ENCODE data around the gene MT1M.

Gene MT1M

GRCh38 chr16:56629531-56629930 is 2.9 kb upstream of the MT1M start:
- DNase-seq = no peak

DNA sequence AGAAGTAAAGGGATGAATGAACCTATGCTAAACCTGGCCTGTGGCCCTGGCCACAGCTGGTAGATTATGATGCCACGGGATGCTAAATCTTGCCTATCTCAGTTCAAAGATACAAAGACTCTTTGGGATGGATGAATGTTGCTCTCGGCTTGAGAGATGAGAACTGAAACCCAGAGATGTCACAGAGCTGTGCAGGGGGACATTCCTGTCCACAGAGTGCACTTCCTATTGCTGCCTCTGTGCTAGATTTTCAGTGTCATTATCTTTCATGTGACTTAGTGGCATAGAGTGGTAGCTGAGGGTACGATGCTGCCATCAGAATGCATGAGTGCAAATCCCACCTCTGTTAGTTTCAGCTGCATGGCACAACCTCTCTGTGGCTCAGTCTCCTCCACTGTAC is 2.3 kb upstream of the MT1M start:
- no peak for DNase-seq

- DNase-seq = no peak
These were observed 1.3 kb upstream of the MT1M start for GRCh38 chr16:56631197-56631596.

DNA sequence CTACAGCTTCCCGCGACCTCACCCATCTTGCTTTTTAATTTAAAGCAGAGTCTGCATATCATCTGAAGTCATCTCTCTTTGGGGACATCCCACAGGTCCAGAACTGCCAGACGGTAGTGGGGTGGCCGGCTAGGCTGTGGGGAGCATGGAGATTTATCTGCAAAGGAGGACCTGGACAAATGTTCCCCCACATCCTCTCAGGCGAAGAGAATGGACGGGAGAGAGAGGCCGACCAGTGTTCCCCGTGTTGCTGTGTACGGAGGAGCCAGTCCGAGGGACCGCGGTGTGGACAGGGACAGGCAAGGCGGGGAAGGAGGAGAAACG is 665 bp upstream of the MT1M start:
- no peak for DNase-seq

- no peak for DNase-seq
These were observed 448 bp downstream of the MT1M start for GRCh38 chr16:56632848-56633365.

- no peak for DNase-seq
These were observed 1.1 kb downstream of the MT1M start for GRCh38 chr16:56633535-56633934.

GRCh38 chr16:56634715-56635440 is 2.4 kb downstream of the MT1M start:
- no peak for DNase-seq

- DNase-seq = no peak
These were observed 3.0 kb downstream of the MT1M start for GRCh38 chr16:56635441-56635967.

- no peak for DNase-seq
These were observed 4.4 kb downstream of the MT1M start for GRCh38 chr16:56636616-56637413.

- DNase-seq = no peak
These were observed 5.6 kb downstream of the MT1M start, which contains the start of gene MT1A for GRCh38 chr16:56637814-56638750. TSS of gene MT1A (plus strand) at chr16:56638666. CDS start at chr16:56638739, 73 bp downstream.

- no peak for DNase-seq
These were observed 6.6 kb downstream of the MT1M start for GRCh38 chr16:56639045-56639444.

GRCh38 chr16:56640076-56640475 is 7.6 kb downstream of the MT1M start:
- DNase-seq = no peak

DNA sequence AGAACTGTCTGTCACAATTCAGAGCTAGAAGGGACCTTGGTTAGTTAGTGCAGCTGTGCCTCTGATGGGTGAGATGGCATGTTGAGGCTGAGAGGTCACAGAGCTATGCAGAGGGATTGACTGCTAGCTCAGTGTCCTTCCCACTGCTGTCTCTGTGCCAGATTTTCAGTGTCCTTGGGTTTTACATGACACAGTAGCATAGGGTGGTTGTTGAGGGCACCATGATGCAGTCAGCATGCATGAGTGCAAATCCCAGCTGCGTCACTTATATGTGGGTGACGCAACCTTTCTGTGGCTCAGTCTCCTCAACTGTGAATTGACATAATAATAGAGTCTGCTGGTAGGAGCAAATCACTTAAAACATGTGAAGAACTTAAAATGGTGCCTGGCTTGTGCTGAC is 8.7 kb downstream of the MT1M start:
- no peak for DNase-seq

- DNase-seq = peak; percentile 76
These were observed 10.8 kb downstream of the MT1M start for GRCh38 chr16:56643080-56643778.

DNA sequence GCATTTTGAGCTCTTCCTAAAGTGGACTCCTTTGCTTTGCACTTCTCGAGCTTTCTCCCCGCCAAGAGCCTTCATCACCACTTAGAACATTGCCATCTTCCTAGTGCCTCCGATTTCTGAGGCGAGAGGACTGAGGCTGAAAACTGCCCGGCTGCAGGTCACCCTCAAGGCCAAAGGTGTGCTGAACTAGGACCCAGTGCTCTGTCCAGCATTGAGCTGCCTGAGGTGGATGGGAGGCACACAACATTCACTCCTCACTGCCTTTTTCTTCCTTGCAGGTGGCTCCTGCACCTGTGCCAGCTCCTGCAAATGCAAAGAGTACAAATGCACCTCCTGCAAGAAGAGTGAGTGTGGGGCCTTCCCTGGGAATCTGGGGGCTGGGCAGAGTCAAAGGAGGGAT is 11.4 kb downstream of the MT1M start:
- DNase-seq = no peak

DNA sequence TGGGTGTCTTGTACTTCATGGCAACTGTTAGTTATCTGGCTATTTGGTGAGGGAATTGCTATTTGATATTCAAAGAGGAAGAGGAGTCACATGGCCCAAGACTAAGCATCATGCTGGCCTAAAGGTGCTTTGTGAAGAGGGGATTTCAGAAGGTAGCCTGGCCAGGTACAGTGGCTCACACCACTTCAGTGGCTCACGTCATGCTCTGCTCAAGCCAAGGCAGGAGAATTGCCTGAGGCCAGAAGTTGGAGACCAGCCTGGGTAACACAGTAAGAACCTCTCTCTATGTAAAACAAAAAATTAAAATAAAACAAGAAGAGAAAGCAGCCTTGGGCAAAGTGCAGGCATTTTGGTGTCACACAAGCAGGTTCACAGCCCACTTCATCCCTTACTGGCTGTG is 12.9 kb downstream of the MT1M start:
- no peak for DNase-seq

- DNase-seq = no peak
These were observed 13.4 kb downstream of the MT1M start for GRCh38 chr16:56645838-56646237.

- DNase-seq = no peak
These were observed 15.4 kb downstream of the MT1M start for GRCh38 chr16:56647641-56648431.

DNA sequence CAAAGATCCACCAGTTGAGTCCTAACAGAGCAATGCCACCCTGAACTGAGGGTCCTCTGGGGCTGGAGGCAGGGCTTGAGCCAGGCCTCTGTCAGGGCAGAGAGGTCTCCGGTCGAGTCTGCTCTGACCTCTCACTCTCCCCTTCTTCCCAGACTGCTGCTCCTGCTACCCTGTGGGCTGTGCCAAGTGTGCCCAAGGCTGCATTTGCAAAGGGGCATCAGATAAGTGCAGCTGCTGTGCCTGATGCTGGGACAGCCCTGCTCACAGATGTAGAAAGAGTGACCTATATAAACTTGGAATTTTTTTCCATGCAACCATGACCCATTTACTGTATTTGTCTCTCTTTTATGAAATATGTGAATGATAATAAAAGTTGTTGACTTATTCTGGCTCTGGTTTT is 16.8 kb downstream of the MT1M start:
- DNase-seq = no peak

DNA sequence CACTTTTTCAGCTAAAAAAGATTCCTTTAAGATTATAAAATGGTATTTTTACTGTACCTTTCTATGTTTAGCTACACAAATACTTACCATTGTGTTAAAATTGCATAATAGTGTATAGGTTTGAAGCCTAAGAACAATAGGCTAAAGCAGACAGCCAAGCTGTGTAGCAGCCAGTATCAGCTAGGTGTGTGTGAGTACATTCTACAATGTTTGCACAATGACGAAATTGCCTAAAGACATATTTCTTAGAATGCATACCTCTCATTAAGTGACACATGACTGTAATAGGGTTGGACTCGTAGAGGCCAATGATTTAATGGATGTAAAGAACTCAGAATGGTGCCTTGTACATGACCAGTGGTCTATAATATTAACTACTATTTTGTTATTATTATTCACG is 17.4 kb downstream of the MT1M start:
- DNase-seq = no peak

- DNase-seq = no peak
These were observed 19.1 kb downstream of the MT1M start, which contains the start of gene MT1B for GRCh38 chr16:56651586-56651985. TSS of gene MT1B (plus strand) at chr16:56651886. CDS start at chr16:56651954, 68 bp downstream.

Data from stimulated activated CD4-positive, alpha-beta T cell treated with anti-CD3 and anti-CD28 coated beads, Interleukin-1b, Interleukin-23, amount 100 ng/mL, for 48 hours (primary cell).